T-helper 1 cell (primary cell): ENCODE data around the gene GIPC2.
"Not testable (repeated sequence)": the region's sequence is repeated elsewhere in the genome, so short reads cannot be mapped to it uniquely, and the experiment has no call there.

Experiments
- DNase-seq, 5 donors: peaks; one replicate each; pipeline ENCODE4 v3.0.0-alpha.2; 2012 to 2020

GIPC2 gene

GRCh38 chr1:78101051-78101450, 55.3 kb downstream of the GIPC2 start:
- DNase-seq: no peak

GRCh38 chr1:78101514-78101913, 55.7 kb downstream of the GIPC2 start:
- no peak for DNase-seq

- no peak for DNase-seq
Observed at GRCh38 chr1:78102082-78102481, 56.3 kb downstream of the GIPC2 start.

GRCh38 chr1:78102916-78103315, 57.1 kb downstream of the GIPC2 start:
- no peak for DNase-seq

- no peak for DNase-seq
Observed at GRCh38 chr1:78104322-78104721, 58.6 kb downstream of the GIPC2 start.

- not testable (repeated sequence) for DNase-seq
Observed at GRCh38 chr1:78109659-78110058, 63.9 kb downstream of the GIPC2 start.

GRCh38 chr1:78113156-78113916, 67.6 kb downstream of the GIPC2 start:
- no peak for DNase-seq

GRCh38 chr1:78114034-78114956, 68.5 kb downstream of the GIPC2 start:
- DNase-seq: peak in 4 of 5 donors; percentile 21 to 54 (median 38)

- DNase-seq: not testable (repeated sequence)
Observed at GRCh38 chr1:78120485-78120884, 74.7 kb downstream of the GIPC2 start.

GRCh38 chr1:78121710-78122109, 75.9 kb downstream of the GIPC2 start:
- DNase-seq: no peak

- DNase-seq: no peak
Observed at GRCh38 chr1:78122389-78122788, 76.6 kb downstream of the GIPC2 start.

- DNase-seq: no peak
Observed at GRCh38 chr1:78126506-78126905, 80.7 kb downstream of the GIPC2 start.

- no peak for DNase-seq
Observed at GRCh38 chr1:78132174-78132947, 86.6 kb downstream of the GIPC2 start.

- DNase-seq: no peak
Observed at GRCh38 chr1:78132948-78133322, 87.2 kb downstream of the GIPC2 start.

GRCh38 chr1:78136680-78137079, 90.9 kb downstream of the GIPC2 start:
- no peak for DNase-seq

- no peak for DNase-seq
Observed at GRCh38 chr1:78141531-78142231, 95.9 kb downstream of the GIPC2 start.

GRCh38 chr1:78142736-78143135, 97.0 kb downstream of the GIPC2 start:
- no peak for DNase-seq

- DNase-seq: peak in 1 of 5 donors; percentile 13
Observed at GRCh38 chr1:78143152-78143551, 97.4 kb downstream of the GIPC2 start.

- DNase-seq: no peak
Observed at GRCh38 chr1:78143673-78144072, 97.9 kb downstream of the GIPC2 start.

- DNase-seq: peak in 2 of 5 donors; percentile 5 to 29
Observed at GRCh38 chr1:78145105-78145580, 99.4 kb downstream of the GIPC2 start.

- no peak for DNase-seq
Observed at GRCh38 chr1:78146205-78146771, 100.5 kb downstream of the GIPC2 start.

GRCh38 chr1:78147031-78147430, 101.3 kb downstream of the GIPC2 start:
- no peak for DNase-seq
